ENCODE data around the gene SETD3. TPM values are rescaled to one million over a fixed set of nuclear protein-coding genes. Genes with fewer than 3 reads are reported as not detected.

The SETD3 gene
- total RNA-seq, 1 donor from 2014 or later = 54.2 TPM

GRCh38 chr14:99515301-99516155 is 34.9 kb upstream of the SETD3 start:
- H3K4me1 Mint-ChIP-seq (ENCODE audit: low read depth) = peaks cover 19% of the 10 kb centered on the region
- H3K36me3 Mint-ChIP-seq (ENCODE audit: low read depth) = peaks cover 1% of the 10 kb centered on the region
- no peak overlapping the region for H3K4me3 Mint-ChIP-seq (ENCODE audit: unreplicated experiment)
- TF ChIP-seq, protein P1, sequence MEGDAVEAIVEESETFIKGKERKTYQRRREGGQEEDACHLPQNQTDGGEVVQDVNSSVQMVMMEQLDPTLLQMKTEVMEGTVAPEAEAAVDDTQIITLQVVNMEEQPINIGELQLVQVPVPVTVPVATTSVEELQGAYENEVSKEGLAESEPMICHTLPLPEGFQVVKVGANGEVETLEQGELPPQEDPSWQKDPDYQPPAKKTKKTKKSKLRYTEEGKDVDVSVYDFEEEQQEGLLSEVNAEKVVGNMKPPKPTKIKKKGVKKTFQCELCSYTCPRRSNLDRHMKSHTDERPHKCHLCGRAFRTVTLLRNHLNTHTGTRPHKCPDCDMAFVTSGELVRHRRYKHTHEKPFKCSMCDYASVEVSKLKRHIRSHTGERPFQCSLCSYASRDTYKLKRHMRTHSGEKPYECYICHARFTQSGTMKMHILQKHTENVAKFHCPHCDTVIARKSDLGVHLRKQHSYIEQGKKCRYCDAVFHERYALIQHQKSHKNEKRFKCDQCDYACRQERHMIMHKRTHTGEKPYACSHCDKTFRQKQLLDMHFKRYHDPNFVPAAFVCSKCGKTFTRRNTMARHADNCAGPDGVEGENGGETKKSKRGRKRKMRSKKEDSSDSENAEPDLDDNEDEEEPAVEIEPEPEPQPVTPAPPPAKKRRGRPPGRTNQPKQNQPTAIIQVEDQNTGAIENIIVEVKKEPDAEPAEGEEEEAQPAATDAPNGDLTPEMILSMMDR (IDR thresholded peaks at IDR 0.05) = no peak
- DNase-seq (ENCODE audit: low spot score) = peak; percentile 78
- H3K9me3 Mint-ChIP-seq (ENCODE audit: low read depth) = no peaks in the 10 kb centered on the region
- no peaks in the 10 kb centered on the region for H3K27me3 Mint-ChIP-seq (ENCODE audit: low read depth)
- no peak overlapping the region for H3K27ac Mint-ChIP-seq (ENCODE audit: unreplicated experiment)

DNA sequence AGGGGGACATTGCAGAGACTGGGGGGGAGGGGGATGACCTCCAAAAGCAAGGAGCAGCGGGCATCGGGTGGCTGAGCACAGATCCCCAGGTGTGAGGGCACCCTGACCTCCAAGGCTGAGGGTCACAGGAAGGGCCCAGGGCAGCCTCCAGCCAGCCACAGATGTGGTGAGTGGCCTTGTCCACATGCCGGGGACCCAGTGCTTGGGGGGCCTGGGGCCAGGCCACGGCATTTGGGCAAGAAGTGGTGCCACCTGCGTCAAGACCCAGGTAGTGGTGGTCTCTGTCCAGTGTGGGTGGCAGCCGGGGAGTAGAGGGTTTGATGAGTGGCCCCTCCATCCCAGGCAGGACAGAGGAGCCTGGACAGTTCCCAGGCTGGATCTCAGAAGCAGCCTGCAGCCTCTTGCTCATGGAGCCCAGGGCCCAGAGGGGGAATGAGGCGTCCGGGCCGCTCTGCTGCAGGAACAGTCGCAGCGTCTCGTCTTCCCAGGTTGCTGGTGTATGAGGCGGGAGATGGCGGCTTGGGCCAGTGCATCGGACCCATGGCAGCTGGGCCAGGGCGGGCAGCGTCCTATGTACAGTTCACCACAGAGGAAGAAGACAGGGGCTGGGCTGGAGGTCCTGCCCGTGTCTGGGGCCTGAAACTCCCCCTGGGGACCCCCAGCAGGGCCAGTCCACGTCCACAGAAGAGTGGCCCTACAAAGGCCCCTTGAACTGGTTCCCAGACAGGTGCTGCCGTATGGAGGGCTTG is 34.1 kb upstream of the SETD3 start:
- Mint-ChIP-seq H3K4me1 (ENCODE audit: low read depth) (peaks cover 19% of the 10 kb centered on the region), H3K9me3 (ENCODE audit: low read depth) (no peaks in the 10 kb centered on the region), H3K36me3 (ENCODE audit: low read depth) (peaks cover 1% of the 10 kb centered on the region), H3K4me3 (ENCODE audit: unreplicated experiment) (no peak overlapping the region), H3K27me3 (ENCODE audit: low read depth) (no peaks in the 10 kb centered on the region), H3K27ac (ENCODE audit: unreplicated experiment) (no peak overlapping the region)
- TF ChIP-seq, protein P1 (IDR thresholded peaks at IDR 0.05) = no peak
- DNase-seq (ENCODE audit: low spot score) = peak; percentile 92

- H3K4me3 Mint-ChIP-seq (ENCODE audit: unreplicated experiment) = no peak overlapping the region
- peaks cover 4% of the 10 kb centered on the region for H3K36me3 Mint-ChIP-seq (ENCODE audit: low read depth)
- DNase-seq (ENCODE audit: low spot score) = peak; percentile 76
- TF ChIP-seq, protein P1 (IDR thresholded peaks at IDR 0.05) = no peak
- H3K4me1 Mint-ChIP-seq (ENCODE audit: low read depth) = peaks cover 26% of the 10 kb centered on the region
- H3K9me3 Mint-ChIP-seq (ENCODE audit: low read depth) = no peaks in the 10 kb centered on the region
- no peak overlapping the region for H3K27ac Mint-ChIP-seq (ENCODE audit: unreplicated experiment)
- H3K27me3 Mint-ChIP-seq (ENCODE audit: low read depth) = no peaks in the 10 kb centered on the region
Observed at GRCh38 chr14:99513946-99514551, 33.4 kb upstream of the SETD3 start.

- no peak overlapping the region for H3K4me3 Mint-ChIP-seq (ENCODE audit: unreplicated experiment)
- TF ChIP-seq, protein P1 (IDR thresholded peaks at IDR 0.05) = no peak
- H3K4me1 Mint-ChIP-seq (ENCODE audit: low read depth) = peaks cover 27% of the 10 kb centered on the region
- H3K9me3 Mint-ChIP-seq (ENCODE audit: low read depth) = no peaks in the 10 kb centered on the region
- peaks cover 9% of the 10 kb centered on the region for H3K36me3 Mint-ChIP-seq (ENCODE audit: low read depth)
- no peak overlapping the region for H3K27ac Mint-ChIP-seq (ENCODE audit: unreplicated experiment)
- DNase-seq (ENCODE audit: low spot score) = peak; percentile 81
- H3K27me3 Mint-ChIP-seq (ENCODE audit: low read depth) = no peaks in the 10 kb centered on the region
Observed at GRCh38 chr14:99513183-99513694, 32.6 kb upstream of the SETD3 start.

All from chondrocyte (in vitro differentiated cells).